H1 (cell line): Measurements from ENCODE around the gene IL17REL. TPM values are rescaled to one million over a fixed set of nuclear protein-coding genes. Genes with fewer than 3 reads are reported as not detected.

ENCODE experiments used
- CTCF ChIA-PET: fragments of 300-600 bp; sonication (Branson Sonifier 250); formaldehyde crosslinking; loops from one replicate; lab custom pipeline; 2021; ENCODE audit not compliant: partially characterized antibody; lab: Charles Lee
- POLR2A ChIA-PET: fragments of 300-600 bp; sonication (Branson Sonifier 250); formaldehyde crosslinking; loops from one replicate; lab custom pipeline; 2021; ENCODE audit warnings: inconsistent platforms; ENCODE audit not compliant: partially characterized antibody; lab: Charles Lee
- DNase-seq, 2 experiments: peaks; one replicate each; pipeline versions ENCODE4 v3.0.0 to v3.0.0-alpha.2; 2010 to 2022; ENCODE audit warnings: low spot score in 2 of 2, low read depth in 1 of 2, mixed read lengths in 1 of 2
- FAIRE-seq: peaks from 2 replicates; lab custom pipeline; 2011; peaks lifted over from hg19 to GRCh38; lab: Jason Lieb, UNC
- H2AFZ ChIP-seq: 2 replicates; pipeline ENCODE4 v1.8.1; 2012; ENCODE audit warnings: low read length, inconsistent platforms
- H2AK5ac ChIP-seq: 2 replicates; pipeline ENCODE4 v1.6.1; 2013; ENCODE audit warnings: low read depth, low read length
- H2BK120ac ChIP-seq: replicated peaks from 2 replicates; pipeline ENCODE3; 2013; ENCODE audit warnings: low read depth, low read length, inconsistent platforms
- H2BK12ac ChIP-seq: 2 replicates; pipeline ENCODE4 v1.6.1; 2013; ENCODE audit warnings: low read depth, low read length
- H2BK15ac ChIP-seq: 2 replicates; pipeline ENCODE4 v1.6.1; 2013; ENCODE audit warnings: low read length
- H2BK20ac ChIP-seq: 2 replicates; pipeline ENCODE4 v1.6.1; 2013; ENCODE audit warnings: low read length
- H2BK5ac ChIP-seq: 2 replicates; pipeline ENCODE4 v1.6.1; 2013; ENCODE audit warnings: low read depth, low read length
- H3K14ac ChIP-seq: 2 replicates; pipeline ENCODE4 v1.6.1; 2013; ENCODE audit warnings: inconsistent platforms; ENCODE audit not compliant: insufficient read length
- H3K18ac ChIP-seq: 2 replicates; pipeline ENCODE4 v1.6.1; 2013; ENCODE audit warnings: low read length; ENCODE audit errors: extremely low read depth
- H3K23ac ChIP-seq: 2 replicates; pipeline ENCODE4 v1.6.1; 2013; ENCODE audit warnings: inconsistent platforms; ENCODE audit not compliant: insufficient read length
- H3K23me2 ChIP-seq: 2 replicates; pipeline ENCODE4 v1.6.1; 2013; ENCODE audit warnings: low read depth, low read length
- H3K27ac ChIP-seq: 2 replicates; pipeline ENCODE4 v1.6.1; 2011; ENCODE audit warnings: low read depth, low read length, inconsistent platforms
- H3K27me3 ChIP-seq, 4 experiments: replicated peaks in 1 of 4; 1 replicate in 1 of 4; 2 replicates in 3 of 4; pipeline versions ENCODE4 v1.6.1 to v1.8.1; 2011 to 2013; ENCODE audit warnings: low read length in 3 of 4, mild to moderate bottlenecking in 3 of 4, inconsistent platforms in 2 of 4, mixed read lengths in 2 of 4, moderate library complexity in 1 of 4; ENCODE audit not compliant: control insufficient read depth in 3 of 4, insufficient read depth in 3 of 4; ENCODE audit errors: extremely low read depth in 1 of 4
- H3K36me3 ChIP-seq, 4 experiments: 2 replicates each; pipeline versions ENCODE4 v1.6.1 to v1.8.1; 2011 to 2013; ENCODE audit warnings: mild to moderate bottlenecking in 4 of 4, low read length in 3 of 4, moderate library complexity in 2 of 4, control low read depth in 1 of 4, inconsistent platforms in 1 of 4; ENCODE audit not compliant: insufficient read depth in 4 of 4, control insufficient read depth in 2 of 4
- H3K4ac ChIP-seq: replicated peaks from 2 replicates; pipeline ENCODE3; 2013; ENCODE audit warnings: low read length, low read depth, mixed read lengths, inconsistent platforms; ENCODE audit not compliant: insufficient read length
- H3K4me1 ChIP-seq, 4 experiments: replicated peaks in 1 of 4; 1 replicate in 1 of 4; 2 replicates in 3 of 4; pipeline versions ENCODE4 v1.6.1 to v1.8.1; 2011 to 2013; ENCODE audit warnings: low read length in 3 of 4, inconsistent platforms in 2 of 4, mixed read lengths in 1 of 4; ENCODE audit not compliant: insufficient read depth in 4 of 4, control insufficient read depth in 3 of 4
- H3K4me2 ChIP-seq, 2 experiments: 2 replicates each; pipeline versions ENCODE4 v1.6.1 to v1.8.1; 2011 to 2013; ENCODE audit warnings: low read depth in 2 of 2, low read length in 2 of 2, control low read depth in 1 of 2, inconsistent platforms in 1 of 2, mild to moderate bottlenecking in 1 of 2; ENCODE audit not compliant: insufficient read depth in 1 of 2
- H3K4me3 ChIP-seq, 4 experiments: fragments of 200-600, 300-600 bp in 1 of 4; sonication (generic), shearing (Covaris generic), sonication (Bioruptor Twin) in 1 of 4; 2 replicates each; pipeline versions ENCODE4 v1.5.1 to v1.8.1; 2011 to 2016; ENCODE audit warnings: low read length in 4 of 4, low read depth in 3 of 4, control low read depth in 2 of 4, inconsistent platforms in 2 of 4, mild to moderate bottlenecking in 2 of 4, mixed read lengths in 1 of 4, moderate library complexity in 1 of 4; ENCODE audit not compliant: insufficient read depth in 2 of 4; ENCODE audit errors: extremely low read depth in 1 of 4
- H3K56ac ChIP-seq: replicated peaks from 2 replicates; pipeline ENCODE3; 2013; ENCODE audit warnings: low read depth, mild to moderate bottlenecking, mixed read lengths, low read length, inconsistent platforms; ENCODE audit not compliant: insufficient read length
- H3K79me1 ChIP-seq: 2 replicates; pipeline ENCODE4 v1.6.1; 2013; ENCODE audit warnings: low read depth, low read length, control low read depth
- H3K79me2 ChIP-seq, 2 experiments: 2 replicates each; pipeline versions ENCODE4 v1.6.1 to v1.8.1; 2012 to 2013; ENCODE audit warnings: low read length in 2 of 2, mild to moderate bottlenecking in 2 of 2, inconsistent platforms in 1 of 2; ENCODE audit not compliant: insufficient read depth in 2 of 2, control insufficient read depth in 1 of 2
- H3K9ac ChIP-seq, 4 experiments: replicated peaks in 1 of 4; 1 replicate in 1 of 4; 2 replicates in 3 of 4; pipeline versions ENCODE4 v1.6.1 to v1.8.1; 2011 to 2013; ENCODE audit warnings: low read depth in 3 of 4, low read length in 3 of 4, control low read depth in 2 of 4, mild to moderate bottlenecking in 2 of 4, moderate library complexity in 2 of 4, inconsistent platforms in 1 of 4; ENCODE audit errors: extremely low read depth in 1 of 4
- H3K9me3 ChIP-seq, 2 experiments: 2 replicates each; pipeline versions ENCODE4 v1.6.1 to v1.8.1; 2012 to 2013; ENCODE audit warnings: mild to moderate bottlenecking in 2 of 2, moderate library complexity in 2 of 2, control low read depth in 1 of 2, inconsistent platforms in 1 of 2, low read depth in 1 of 2, low read length in 1 of 2, mixed read lengths in 1 of 2; ENCODE audit not compliant: insufficient read depth in 2 of 2
- H4K20me1 ChIP-seq, 2 experiments: replicated peaks in 1 of 2; 2 replicates each; pipeline versions ENCODE3 to v1.8.1; 2011 to 2013; ENCODE audit warnings: inconsistent platforms in 2 of 2, low read length in 2 of 2, mild to moderate bottlenecking in 1 of 2; ENCODE audit not compliant: insufficient read depth in 2 of 2, control insufficient read depth in 1 of 2
- H4K5ac ChIP-seq: 2 replicates; pipeline ENCODE4 v1.6.1; 2013; ENCODE audit warnings: low read length, low read depth, mixed read lengths, inconsistent platforms; ENCODE audit not compliant: insufficient read length
- H4K8ac ChIP-seq: 2 replicates; pipeline ENCODE4 v1.8.0; 2013; ENCODE audit warnings: mild to moderate bottlenecking, moderate library complexity, low read length, inconsistent platforms; ENCODE audit not compliant: insufficient read depth; ENCODE audit errors: extremely low read depth
- H4K91ac ChIP-seq: replicated peaks from 2 replicates; pipeline ENCODE3; 2013; ENCODE audit warnings: low read length, mixed read lengths, inconsistent platforms; ENCODE audit not compliant: insufficient read length
- CHD2 ChIP-seq: IDR thresholded peaks from 2 replicates; pipeline ENCODE4 v1.6.1; 2012; ENCODE audit warnings: low read length, improper control_type of control experiment
- E2F6 ChIP-seq: IDR thresholded peaks from 2 replicates; pipeline ENCODE4 v1.6.1; 2012; ENCODE audit warnings: inconsistent platforms
- HDAC6 ChIP-seq: IDR thresholded peaks from one replicate; pipeline ENCODE4 v1.7.1; 2012; ENCODE audit warnings: low read depth, mild to moderate bottlenecking, inconsistent platforms, low read length, moderate library complexity
- JUN ChIP-seq: IDR thresholded peaks from 2 replicates; pipeline ENCODE4 v1.6.1; 2011; ENCODE audit warnings: low read depth, mild to moderate bottlenecking, improper control_type of control experiment, low read length
- JUND ChIP-seq: IDR thresholded peaks from 2 replicates; pipeline ENCODE4 v1.6.1; 2011; ENCODE audit warnings: mild to moderate bottlenecking, improper control_type of control experiment, low read length
- SIX5 ChIP-seq: IDR thresholded peaks from 2 replicates; pipeline ENCODE4 v1.6.1; 2011; ENCODE audit warnings: mild to moderate bottlenecking, low read depth, low read length
- SP2 ChIP-seq: IDR thresholded peaks from 2 replicates; pipeline ENCODE4 v1.6.1; 2012; ENCODE audit warnings: mild to moderate bottlenecking, low read length, inconsistent platforms
- WGBS, 2 experiments: shearing (Covaris generic) in 1 of 2; methylation state at CpG; one replicate each; pipeline versions ENCODE4 v1.1.6 to v1.1.7; 2013 to 2015; ENCODE audit warnings: low lambda C conversion rate in 2 of 2, mixed read lengths in 2 of 2, inconsistent platforms in 1 of 2, low coverage in 1 of 2, missing lambda C conversion rate in 1 of 2; ENCODE audit not compliant: insufficient replicate concordance in 2 of 2, insufficient coverage in 1 of 2, insufficient read length in 1 of 2; ENCODE audit errors: extremely low coverage in 1 of 2, missing lambda C conversion rate in 1 of 2; 5-methylcytosine and 5-hydroxymethylcytosine counted together
- polyA plus RNA-seq, 7 experiments: library from polyadenylated mRNA; depleted of rRNA in 3 of 7; stranded (reverse) in 5 of 7; unstranded in 2 of 7; fragments of >200 nt in 5 of 7; fragments of 200-250 nt in 2 of 7; gene quantifications; 1 replicate in 5 of 7; 2 replicates in 1 of 7; 4 replicates in 1 of 7; pipeline versions ENCODE4 v1.2.1 to v1.2.3, GENCODE V29; 2011 to 2013; ENCODE audit warnings: missing spikeins in 2 of 7, mixed read lengths in 2 of 7
- total RNA-seq: library from RNA; stranded (reverse); fragmentation: NEBNext Ultra II Directional; extraction: Animal tissue kit (Norgen Biotek cat#: 25700); gene quantifications from 2 replicates; pipeline ENCODE4 v1.2.1, GENCODE V29; 2021

IL17REL gene
- total and polyA plus RNA-seq, 2 of the 8 experiments (the other 6 are each of a cell fraction or from before 2014, with no cell fraction given): 0.15 to 0.20 TPM

DNA sequence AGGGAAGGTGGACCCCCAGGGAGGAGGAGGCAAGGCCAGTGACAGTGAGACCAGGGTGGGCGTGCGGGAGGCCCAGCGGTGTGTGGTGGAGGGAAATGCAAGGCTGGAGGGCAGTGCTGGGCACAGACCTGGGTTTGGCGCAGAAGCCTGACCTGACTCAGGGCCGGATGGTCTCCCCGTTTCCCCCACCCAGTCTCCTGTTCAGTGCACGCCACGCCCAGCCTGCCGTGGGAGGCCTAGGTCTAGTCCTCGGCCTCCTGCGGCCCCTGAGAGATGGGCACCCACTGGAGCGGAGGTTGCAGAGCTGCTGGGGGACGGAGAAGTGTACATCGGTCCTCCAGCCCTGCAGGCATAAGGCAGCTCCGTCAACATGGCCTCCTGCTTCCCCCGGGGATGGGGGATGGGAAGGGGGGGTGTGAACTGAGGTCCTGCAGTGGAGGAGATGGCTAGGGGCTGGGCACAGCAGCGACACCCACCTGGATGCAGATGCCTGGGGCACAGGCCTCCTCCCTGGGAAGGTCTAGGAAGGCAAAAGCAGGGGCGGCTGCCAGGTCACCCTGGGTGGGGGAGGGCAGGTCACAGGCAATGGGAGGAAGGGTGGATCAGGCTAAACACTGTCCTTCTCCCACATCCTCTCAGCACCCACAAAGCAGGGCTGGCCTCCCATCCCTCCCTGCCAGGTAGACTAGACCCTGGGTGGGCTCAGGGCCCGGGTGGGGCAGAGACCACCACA, 15.9 kb downstream of the IL17REL start:
- Histone ChIP-seq H2BK12ac (no peak overlapping the region), H3K56ac (no peak overlapping the region), H4K91ac (no peak overlapping the region), H2BK5ac (no peak overlapping the region), H3K4ac (no peak overlapping the region), H3K36me3 (no peaks in the 10 kb centered on the region), H4K20me1 (peaks cover 2 to 13% of the 10 kb centered on the region in 2 experiments), H4K5ac (no peak overlapping the region), H3K23ac (no peak overlapping the region), H2BK120ac (no peak overlapping the region), H3K18ac (no peak overlapping the region), H3K27me3 (peaks cover 10 to 26% (median 12%) of the 10 kb centered on the region in 4 experiments; a peak in 6 of 7 replicates), H2AK5ac (no peak overlapping the region), H2BK15ac (no peak overlapping the region), H3K4me3 (no peak overlapping the region), H3K23me2 (peaks cover 13% of the 10 kb centered on the region), H3K14ac (no peak overlapping the region), H3K4me1 (peaks cover 0 to 16% (median 8%) of the 10 kb centered on the region in 4 experiments; a peak in 5 of 7 replicates), H3K79me1 (no peaks in the 10 kb centered on the region), H2BK20ac (no peak overlapping the region), H4K8ac (peak overlapping the region; percentile 5; the same call in 1 of the 2 replicates), H3K4me2 (no peak overlapping the region), H2AFZ (no peak overlapping the region), H3K27ac (no peak overlapping the region), H3K9ac (no peak overlapping the region), H3K79me2 (no peaks in the 10 kb centered on the region), H3K9me3 (peaks cover 0 to 2% of the 10 kb centered on the region in 2 experiments; a peak in 1 of 4 replicates)
- ChIA-PET CTCF (interaction anchor here (1.2 to 5.2 kb wide), 3 partner anchors 15 to 38 kb away, joined by 3 to 83 read pairs (median 13); no protein-coding TSS in a partner anchor), POLR2A (no interaction called here)
- FAIRE-seq: no peak
- no peak for TF ChIP-seq JUND
- TF ChIP-seq CHD2: no peak
- no peak for TF ChIP-seq SIX5
- no peak for TF ChIP-seq SP2
- no peak for TF ChIP-seq E2F6
- no peak for TF ChIP-seq JUN
- no peak for TF ChIP-seq HDAC6
- DNase-seq: no peak
- WGBS, 2 experiments: 97% methylated on average over 15 of the region's 19 CpGs; no CpG with 5 or more reads in 1 of the 2 experiments
